CMK (cell line): ENCODE measurements around the gene CYTH4.
A peak's percentile ranks its signal among the peaks of the same experiment; 100 is the strongest.

Experiments used
- DNase-seq: peaks from one replicate; pipeline ENCODE4 v3.0.0-alpha.2; 2010; ENCODE audit warnings: low read depth

The CYTH4 gene

GRCh38 chr22:37290737-37291136, 8.4 kb downstream of the CYTH4 start:
- no peak for DNase-seq

DNA sequence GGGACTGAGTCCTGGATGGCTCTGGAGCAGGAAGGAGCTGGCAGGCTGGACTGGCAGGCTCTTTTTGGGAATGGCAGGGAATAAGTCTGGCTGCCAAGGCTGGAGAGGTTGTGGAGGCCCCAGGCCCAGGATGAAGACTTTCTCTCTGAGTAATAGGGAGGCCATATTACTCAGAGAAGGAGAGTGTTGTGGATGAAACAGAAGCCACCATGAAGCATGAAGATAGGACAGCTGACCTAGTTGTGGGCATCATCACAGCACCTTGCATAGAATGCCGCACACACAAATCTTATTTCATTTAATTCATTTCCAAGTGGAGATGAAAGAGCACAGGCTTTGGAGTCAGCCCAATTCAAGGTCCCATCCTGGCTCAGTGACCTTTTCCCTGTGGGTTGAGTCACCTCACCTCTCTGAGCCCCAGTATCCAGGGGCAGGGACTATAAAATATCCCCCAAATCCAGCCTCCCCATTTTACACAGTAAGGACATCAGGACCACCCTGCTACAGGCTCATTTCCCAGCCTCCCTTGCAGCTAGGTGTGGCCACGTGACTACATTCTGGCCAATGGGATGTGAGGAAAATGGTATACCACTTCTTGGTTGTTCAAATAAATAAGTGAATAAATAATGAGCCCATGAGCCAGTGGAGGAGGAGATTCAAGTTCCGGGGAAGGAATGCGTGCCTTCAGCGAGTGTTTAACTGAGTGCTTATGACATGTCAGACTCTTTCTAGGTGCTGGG, 9.4 kb downstream of the CYTH4 start:
- no peak for DNase-seq

DNA sequence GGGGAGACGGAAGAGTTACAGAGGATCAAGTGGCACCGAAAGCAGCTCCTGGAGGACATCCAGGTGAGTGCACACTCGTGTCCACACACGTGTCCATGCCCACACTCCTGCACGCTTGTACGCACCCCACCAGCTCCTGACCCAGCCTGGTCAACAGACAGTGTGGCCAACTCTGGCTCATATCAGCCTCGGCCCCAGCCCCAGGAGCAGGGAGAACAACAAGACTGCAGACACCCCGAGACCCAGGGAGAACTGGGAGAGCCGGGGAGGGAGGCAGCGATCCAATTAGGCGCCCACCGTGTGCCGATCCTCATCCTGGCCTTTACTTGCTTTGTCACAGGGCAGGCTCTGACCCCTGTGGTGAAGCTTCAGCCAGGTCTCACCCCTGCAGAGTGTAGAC, 10.3 kb downstream of the CYTH4 start:
- DNase-seq, result no peak

DNA sequence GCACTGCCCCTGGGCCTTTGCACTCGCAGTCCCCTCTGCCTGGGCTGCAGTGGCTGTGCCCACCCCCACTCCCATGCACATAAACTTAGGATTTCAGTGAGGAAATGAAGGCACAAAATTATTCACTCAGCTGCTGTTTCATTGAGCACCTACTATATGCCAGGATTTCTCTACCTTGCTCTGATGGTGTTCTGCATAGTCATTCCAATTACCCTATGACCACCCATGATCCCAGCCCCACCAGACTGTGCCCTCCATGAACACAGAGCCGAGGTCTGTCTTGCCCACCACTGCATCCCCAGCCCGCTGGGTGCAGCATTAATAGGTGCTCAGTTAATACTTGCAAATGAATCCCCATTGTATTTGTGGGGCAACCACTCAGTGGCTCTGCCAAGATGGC, 10.9 kb downstream of the CYTH4 start:
- DNase-seq, result no peak

- DNase-seq, result no peak
These were observed 12.4 kb downstream of the CYTH4 start for GRCh38 chr22:37294747-37295146.

DNA sequence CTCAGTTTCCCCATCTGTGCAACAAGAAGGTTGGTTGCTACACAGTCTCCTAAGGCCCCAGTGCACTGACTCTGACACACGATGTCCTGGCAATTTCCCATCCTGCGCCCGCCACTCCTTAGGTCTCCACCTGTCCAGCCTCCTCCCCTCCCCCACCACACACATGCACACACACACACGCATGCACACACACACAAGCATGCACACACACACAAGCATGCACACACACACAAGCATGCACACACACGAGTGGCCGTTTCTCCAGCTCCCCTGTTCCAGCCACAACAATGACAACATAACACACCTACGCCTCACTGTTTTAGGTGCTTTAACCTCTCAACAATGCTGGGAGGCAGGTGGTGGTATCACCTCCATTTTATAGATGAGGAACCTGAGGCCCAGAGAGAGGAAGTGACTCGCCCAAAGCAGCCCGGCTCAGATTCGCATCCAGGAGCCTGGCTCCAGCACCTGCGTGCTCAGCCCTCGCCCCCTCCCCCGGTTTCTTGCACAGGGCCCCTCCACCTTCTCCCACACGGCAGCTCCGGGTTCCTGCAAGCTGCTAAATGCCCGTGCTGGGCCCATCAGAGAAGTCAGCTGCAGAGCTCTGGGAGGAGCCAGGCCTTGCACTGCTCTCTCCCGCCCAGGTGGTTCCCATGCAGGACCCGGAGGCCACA, 13.0 kb downstream of the CYTH4 start:
- no peak for DNase-seq

DNA sequence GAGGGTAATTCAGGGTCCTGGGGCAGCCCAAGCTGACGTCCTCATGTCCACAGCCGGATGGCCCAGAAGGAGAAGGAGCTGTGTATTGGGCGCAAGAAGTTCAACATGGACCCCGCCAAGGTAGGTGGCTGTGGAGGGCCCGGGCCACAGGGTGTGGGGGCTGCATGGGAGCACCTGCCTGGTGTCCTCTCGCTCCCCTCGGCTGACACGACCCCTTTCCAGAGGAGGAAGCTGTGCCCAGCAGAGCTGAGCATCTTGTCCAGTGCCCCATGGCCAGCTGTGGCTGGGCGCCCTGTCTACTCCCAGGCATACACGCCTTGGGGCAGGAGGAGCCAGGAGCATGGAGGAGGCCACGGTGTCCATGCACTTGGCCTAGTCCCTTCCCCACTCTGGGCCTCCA, 13.6 kb downstream of the CYTH4 start:
- DNase-seq, result no peak

GRCh38 chr22:37298748-37299495, 16.6 kb downstream of the CYTH4 start:
- DNase-seq, result no peak

- no peak for DNase-seq
These were observed 17.7 kb downstream of the CYTH4 start for GRCh38 chr22:37299969-37300509.

GRCh38 chr22:37300551-37301017, 18.3 kb downstream of the CYTH4 start:
- DNase-seq, result peak; percentile 89

- no peak for DNase-seq
These were observed 19.0 kb downstream of the CYTH4 start for GRCh38 chr22:37301144-37301830.

DNA sequence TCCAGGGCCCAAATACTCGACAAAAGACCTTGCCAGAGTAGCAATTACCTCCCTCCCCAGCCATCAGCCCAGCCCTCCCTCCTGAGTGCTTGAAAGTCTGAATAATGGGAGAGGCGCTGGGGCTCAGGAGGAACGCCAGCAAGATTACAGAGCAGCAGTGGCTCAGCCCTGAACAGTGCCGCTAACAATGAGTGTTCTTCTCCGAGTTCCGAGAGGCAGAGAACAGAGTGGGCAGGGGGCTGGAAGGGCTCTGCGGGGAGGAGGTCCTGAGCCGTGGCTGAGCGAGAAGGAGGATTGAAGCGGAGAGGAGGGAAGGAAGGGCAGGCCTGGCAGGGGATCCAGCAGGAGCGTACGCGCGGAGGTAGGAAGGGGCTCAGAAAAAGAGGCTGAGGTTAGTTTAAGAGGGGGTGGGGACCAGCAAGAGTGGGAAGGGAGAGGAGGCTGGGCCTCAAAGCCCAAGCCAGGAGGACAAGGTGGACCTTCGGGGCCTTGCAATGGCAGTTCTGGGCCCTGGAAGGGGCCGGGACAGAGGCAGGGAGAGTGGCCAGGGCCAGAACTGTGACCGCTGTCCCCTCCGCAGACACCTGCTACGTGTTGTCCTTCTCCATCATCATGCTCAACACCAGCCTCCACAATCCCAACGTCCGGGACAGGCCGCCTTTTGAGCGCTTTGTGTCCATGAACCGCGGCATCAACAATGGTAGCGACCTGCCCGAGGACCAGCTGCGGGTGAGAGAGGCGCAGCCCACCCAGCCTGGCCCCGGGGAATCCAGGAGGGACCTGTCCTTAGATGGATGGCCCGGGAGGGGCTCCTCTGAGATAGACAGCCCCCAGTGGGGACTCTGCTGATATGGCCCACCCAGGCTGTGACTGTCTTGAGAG, 20.6 kb downstream of the CYTH4 start:
- DNase-seq, result no peak

DNA sequence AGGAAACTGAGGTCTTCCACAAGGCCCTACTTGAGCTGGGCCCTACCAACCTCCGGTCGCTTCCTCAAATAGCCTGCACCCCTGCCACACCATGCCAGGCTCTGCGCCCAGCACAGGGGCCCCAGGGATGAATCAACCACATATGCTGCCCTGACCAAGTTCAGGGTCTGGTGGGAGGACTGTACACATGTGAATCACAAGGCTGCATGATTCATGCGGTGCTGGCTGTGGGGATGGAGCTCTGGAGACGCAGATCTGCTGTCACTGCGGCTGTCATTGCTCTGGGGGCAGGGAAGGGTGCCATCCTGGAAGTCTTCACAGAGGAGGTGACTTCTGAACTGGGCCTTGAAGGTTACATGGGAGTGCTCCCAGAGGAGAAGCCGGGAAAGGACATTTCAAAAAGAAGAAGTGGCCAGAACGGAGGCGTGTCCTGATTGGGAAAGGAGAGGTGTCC, 21.5 kb downstream of the CYTH4 start:
- no peak for DNase-seq

GRCh38 chr22:37304595-37305343, 22.5 kb downstream of the CYTH4 start:
- DNase-seq, result no peak

DNA sequence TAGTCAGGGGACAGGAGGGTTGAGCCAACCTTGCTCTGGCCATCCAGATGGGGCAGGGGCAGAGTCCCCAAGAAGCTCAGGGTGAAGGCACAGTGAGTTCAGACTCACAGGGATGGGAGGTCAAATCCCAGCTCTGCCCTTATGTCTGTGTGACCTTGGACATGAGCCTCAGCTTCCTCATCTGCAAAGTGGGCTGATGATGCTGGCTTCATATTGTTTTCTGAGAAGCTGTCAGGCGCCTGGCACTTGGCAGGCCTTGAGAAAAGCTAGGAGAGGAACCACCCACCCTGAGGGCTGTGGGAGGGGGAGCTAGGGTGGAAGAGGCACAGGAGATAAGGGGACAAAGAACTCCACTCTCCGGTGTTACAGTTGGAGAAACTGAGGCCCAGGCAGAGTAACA, 23.6 kb downstream of the CYTH4 start:
- DNase-seq, result no peak

DNA sequence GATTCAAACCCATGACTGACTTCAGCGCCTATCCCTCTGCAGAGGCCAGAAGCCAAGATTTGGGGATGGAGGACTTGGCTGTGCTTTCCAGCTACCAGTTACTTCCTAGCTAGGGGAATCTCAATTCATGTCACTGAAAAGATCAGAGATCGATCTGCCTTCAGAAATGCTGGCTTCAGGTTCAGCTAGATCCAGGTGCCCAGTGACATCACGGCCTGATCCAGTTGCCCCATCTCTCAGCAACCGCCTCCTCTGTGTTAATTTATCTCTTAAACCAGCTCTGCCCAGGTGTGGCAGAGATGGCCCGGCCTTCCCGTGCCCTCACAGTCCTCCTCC, 24.2 kb downstream of the CYTH4 start:
- DNase-seq, result no peak

GRCh38 chr22:37308385-37309200, 26.3 kb downstream of the CYTH4 start:
- no peak for DNase-seq

- peak; percentile 88 for DNase-seq
These were observed 27.1 kb downstream of the CYTH4 start for GRCh38 chr22:37309211-37310074.
